IMR-90 (cell line): ENCODE results near the gene CELSR1. TPM values are rescaled to one million over a fixed set of nuclear protein-coding genes. Genes with fewer than 3 reads are reported as not detected.

Source experiments
- ATAC-seq: fragments of 200-7000 bp; cut with Tn5 transposase; 2 replicates; pipeline ENCODE4 v1.9.1; 2020; ENCODE audit warnings: low read depth, mild to moderate bottlenecking, moderate library complexity
- BruUV-seq: library from RNA; stranded (reverse); fragments of 400-500 nt; replicated peaks from 2 replicates; lab custom pipeline; 2021; lab: Mats Ljungman, UMichigan
- CTCF ChIA-PET: fragments of 300-600 bp; formaldehyde crosslinking; extraction: SDS; loops from one replicate; lab custom pipeline; 2021; ENCODE audit warnings: antibody characterized with exemption; lab: Yijun Ruan, JAX
- POLR2A ChIA-PET: fragments of 300-600 bp; sonication (Branson Sonifier 250); formaldehyde crosslinking; loops from one replicate; lab custom pipeline; 2022; ENCODE audit warnings: antibody characterized with exemption; ENCODE audit not compliant: unreplicated experiment; lab: Charles Lee
- DNase-seq: peaks from one replicate; pipeline ENCODE4 v3.0.0; 2013
- H2AFZ ChIP-seq: replicated peaks from 2 replicates; pipeline ENCODE3; 2013; ENCODE audit warnings: low read length, mild to moderate bottlenecking; ENCODE audit not compliant: poor library complexity
- H2AK5ac ChIP-seq: 2 replicates; pipeline ENCODE4 v1.6.1; 2013; ENCODE audit warnings: low read depth, low read length, inconsistent platforms
- H2AK9ac ChIP-seq: replicated peaks from 2 replicates; pipeline ENCODE3; 2013; ENCODE audit warnings: mild to moderate bottlenecking, low read depth, low read length, moderate library complexity; ENCODE audit not compliant: poor library complexity
- H2BK120ac ChIP-seq: 2 replicates; pipeline ENCODE4 v1.6.1; 2013; ENCODE audit warnings: low read depth, low read length, inconsistent platforms
- H2BK15ac ChIP-seq: 3 replicates; pipeline ENCODE4 v1.6.1; 2013; ENCODE audit warnings: low read depth, low read length, inconsistent platforms
- H2BK20ac ChIP-seq: 2 replicates; pipeline ENCODE4 v1.6.1; 2013; ENCODE audit warnings: low read depth, mild to moderate bottlenecking, inconsistent platforms, low read length, moderate library complexity
- H2BK5ac ChIP-seq: 2 replicates; pipeline ENCODE4 v1.6.1; 2013; ENCODE audit warnings: mild to moderate bottlenecking, low read depth, low read length, inconsistent platforms; ENCODE audit not compliant: poor library complexity, severe bottlenecking
- H3K14ac ChIP-seq: replicated peaks from 2 replicates; pipeline ENCODE4 v1.6.1; 2013; ENCODE audit warnings: low read depth, low read length, inconsistent platforms
- H3K18ac ChIP-seq: 2 replicates; pipeline ENCODE4 v1.6.1; 2013; ENCODE audit warnings: low read depth, low read length, control low read depth
- H3K23ac ChIP-seq: 2 replicates; pipeline ENCODE4 v1.6.1; 2013; ENCODE audit warnings: low read depth, low read length, inconsistent platforms
- H3K27ac ChIP-seq: 2 replicates; pipeline ENCODE4 v1.5.1; 2013; ENCODE audit warnings: mild to moderate bottlenecking, control low read depth, low read length; ENCODE audit not compliant: insufficient read depth
- H3K27me3 ChIP-seq: 2 replicates; pipeline ENCODE4 v1.6.1; 2013; ENCODE audit warnings: low read length; ENCODE audit not compliant: control insufficient read depth, insufficient read depth
- H3K36me3 ChIP-seq: 2 replicates; pipeline ENCODE4 v1.6.1; 2013; ENCODE audit warnings: low read length, mixed read lengths; ENCODE audit not compliant: control insufficient read depth, insufficient read depth
- H3K4ac ChIP-seq: 2 replicates; pipeline ENCODE4 v1.6.1; 2013; ENCODE audit warnings: low read depth, low read length, inconsistent platforms
- H3K4me1 ChIP-seq: 2 replicates; pipeline ENCODE4 v1.6.1; 2013; ENCODE audit warnings: low read length, mixed read lengths; ENCODE audit not compliant: control insufficient read depth, insufficient read depth
- H3K4me2 ChIP-seq: 2 replicates; pipeline ENCODE4 v1.6.1; 2013; ENCODE audit warnings: low read depth, mild to moderate bottlenecking, control low read depth, low read length, moderate library complexity
- H3K4me3 ChIP-seq: 2 replicates; pipeline ENCODE4 v1.5.1; 2013; ENCODE audit warnings: low read depth, mild to moderate bottlenecking, control low read depth, low read length, moderate library complexity; ENCODE audit not compliant: insufficient read depth
- H3K56ac ChIP-seq: 2 replicates; pipeline ENCODE4 v1.6.1; 2013; ENCODE audit warnings: low read length, inconsistent platforms; ENCODE audit not compliant: insufficient read depth; ENCODE audit errors: extremely low read depth
- H3K79me1 ChIP-seq, 2 experiments: 2 replicates each; pipeline ENCODE4 v1.6.1; 2013; ENCODE audit warnings: low read length in 2 of 2, inconsistent platforms in 1 of 2, low read depth in 1 of 2
- H3K9ac ChIP-seq: 2 replicates; pipeline ENCODE4 v1.6.1; 2013; ENCODE audit warnings: low read depth, low read length, control low read depth
- H3K9me1 ChIP-seq: 2 replicates; pipeline ENCODE4 v1.6.1; 2013; ENCODE audit warnings: low read length, inconsistent platforms; ENCODE audit not compliant: insufficient read depth
- H3K9me3 ChIP-seq: 2 replicates; pipeline ENCODE4 v1.6.1; 2013; ENCODE audit warnings: low read length; ENCODE audit not compliant: control insufficient read depth, insufficient read depth
- H4K20me1 ChIP-seq: 2 replicates; pipeline ENCODE4 v1.6.1; 2013; ENCODE audit warnings: low read length, inconsistent platforms; ENCODE audit not compliant: insufficient read depth
- H4K5ac ChIP-seq: 2 replicates; pipeline ENCODE4 v1.6.1; 2013; ENCODE audit warnings: mild to moderate bottlenecking, low read depth, low read length, control low read depth
- H4K8ac ChIP-seq, 2 experiments: 2 replicates each; pipeline ENCODE4 v1.6.1; 2013; ENCODE audit warnings: low read depth in 2 of 2, low read length in 2 of 2, control low read depth in 1 of 2, inconsistent platforms in 1 of 2
- H4K91ac ChIP-seq: 2 replicates; pipeline ENCODE4 v1.6.1; 2013; ENCODE audit warnings: low read depth, low read length, inconsistent platforms; ENCODE audit not compliant: insufficient read depth
- BHLHE40 ChIP-seq: fragments of 150-350 bp; IDR thresholded peaks from 2 replicates; pipeline ENCODE4 v1.6.1; 2016; ENCODE audit warnings: mild to moderate bottlenecking, low read depth, low read length
- CEBPB ChIP-seq: IDR thresholded peaks from 2 replicates; pipeline ENCODE4 v1.6.1; 2012; ENCODE audit warnings: low read depth, low read length, improper control_type of control experiment
- CHD1 ChIP-seq: IDR thresholded peaks from 2 replicates; pipeline ENCODE4 v1.6.1; 2012; ENCODE audit warnings: low read depth, low read length, improper control_type of control experiment
- CTCF ChIP-seq: conservative IDR thresholded peaks from 2 replicates; pipeline ENCODE4 v1.5.1; 2012; ENCODE audit warnings: mild to moderate bottlenecking, low read depth, low read length, improper control_type of control experiment
- ELK1 ChIP-seq: fragments of 150-350 bp; IDR thresholded peaks from 2 replicates; pipeline ENCODE4 v1.6.1; 2016; ENCODE audit warnings: low read depth, mild to moderate bottlenecking, low read length, moderate library complexity, borderline replicate concordance
- FOS ChIP-seq: fragments of 150-350 bp; IDR thresholded peaks from 2 replicates; pipeline ENCODE4 v1.6.1; 2016; ENCODE audit warnings: low read depth, low read length
- MAFK ChIP-seq: IDR thresholded peaks from 2 replicates; pipeline ENCODE4 v1.6.1; 2012; ENCODE audit warnings: low read depth, low read length, improper control_type of control experiment
- MAZ ChIP-seq: IDR thresholded peaks from 2 replicates; pipeline ENCODE4 v1.6.1; 2012; ENCODE audit warnings: low read depth, mild to moderate bottlenecking, low read length, improper control_type of control experiment, moderate library complexity, borderline replicate concordance
- NFE2L2 ChIP-seq: fragments of 150-350 bp; IDR thresholded peaks from 2 replicates; pipeline ENCODE4 v1.6.1; 2016; ENCODE audit warnings: low read depth, mild to moderate bottlenecking, low read length
- POLR2A ChIP-seq: IDR thresholded peaks from 2 replicates; pipeline ENCODE4 v1.6.1; 2012; ENCODE audit warnings: mild to moderate bottlenecking, low read depth, low read length
- RAD21 ChIP-seq: IDR thresholded peaks from 2 replicates; pipeline ENCODE4 v1.6.1; 2012; ENCODE audit warnings: low read length, improper control_type of control experiment
- SMC3 ChIP-seq: fragments of 150-350 bp; IDR thresholded peaks from 2 replicates; pipeline ENCODE4 v1.6.1; 2016; ENCODE audit warnings: low read depth, mild to moderate bottlenecking, antibody characterized with exemption, low read length, moderate library complexity
- USF2 ChIP-seq: fragments of 150-350 bp; IDR thresholded peaks from 2 replicates; pipeline ENCODE4 v1.6.1; 2017; ENCODE audit warnings: mild to moderate bottlenecking, antibody characterized with exemption, low read length, low read depth
- WGBS, 2 experiments: methylation state at CpG; one replicate each; pipeline versions ENCODE4 v1.1.5 to v1.1.7; 2013; ENCODE audit warnings: missing lambda C conversion rate in 2 of 2; ENCODE audit not compliant: insufficient read length in 1 of 2; ENCODE audit errors: extremely low coverage in 2 of 2; 5-methylcytosine and 5-hydroxymethylcytosine counted together
- dilution Hi-C: fragments of 300-500 bp; cut with HindIII; formaldehyde crosslinking; loops from one replicate; pipeline ENCODE4 v1.14.3; 2018; ENCODE audit warnings: low sequenced_read_pairs; ENCODE audit not compliant: unreplicated experiment
- in situ Hi-C: fragments of 300-500 bp; cut with MboI; formaldehyde crosslinking; loops from 3 replicates; pipeline ENCODE4 v1.14.3; 2019; ENCODE audit warnings: low sequenced_read_pairs, inconsistent platforms, mixed read lengths
- intact Hi-C: fragments of 100-400 bp; cut with micrococcal nuclease; formaldehyde crosslinking; loops from 2 replicates; pipeline ENCODE4 v1.10.0; 2022
- polyA plus RNA-seq, 3 experiments: library from polyadenylated mRNA; depleted of rRNA; stranded (reverse); fragments of >200 nt; gene quantifications; 2 replicates each; pipeline ENCODE4 v1.2.3, GENCODE V29; 2012; ENCODE audit warnings: low replicate concordance in 1 of 3
- total RNA-seq: library from RNA; depleted of rRNA; stranded (reverse); fragments of >200 nt; gene quantifications from 2 replicates; pipeline ENCODE4 v1.2.3, GENCODE V29; 2012

CELSR1 gene
- total and polyA plus RNA-seq, 2 of the 4 experiments (the other 2 are of a cell fraction), result 0.36 to 0.82 TPM

- Histone ChIP-seq H4K8ac (no peak overlapping the region), H3K79me1 (no peaks in the 10 kb centered on the region), H2AK9ac (no peak overlapping the region), H3K56ac (no peak overlapping the region), H2BK5ac (no peak overlapping the region), H3K4ac (no peak overlapping the region), H4K5ac (no peak overlapping the region), H3K14ac (no peak overlapping the region), H3K36me3 (no peaks in the 10 kb centered on the region), H2AK5ac (no peak overlapping the region), H3K23ac (no peak overlapping the region), H3K4me1 (peaks cover 3% of the 10 kb centered on the region; the same call in 1 of the 2 replicates), H3K18ac (no peak overlapping the region), H2BK20ac (no peak overlapping the region), H3K9ac (no peak overlapping the region), H2AFZ (no peak overlapping the region), H4K20me1 (no peaks in the 10 kb centered on the region), H2BK15ac (no peak overlapping the region), H3K9me1 (no peaks in the 10 kb centered on the region), H3K4me3 (no peak overlapping the region), H3K27ac (no peak overlapping the region), H2BK120ac (no peak overlapping the region), H4K91ac (no peak overlapping the region), H3K9me3 (no peaks in the 10 kb centered on the region), H3K27me3 (peaks cover 34% of the 10 kb centered on the region), H3K4me2 (no peak overlapping the region)
- WGBS, 2 experiments, result no CpG with 5 or more reads among the region's 1 CpG
- BruUV-seq, result no TSS peak
- intact Hi-C loops, result no loop called here
- dilution Hi-C loops, result no loop called here
- ATAC-seq (no peak), DNase-seq (no peak)
- in situ Hi-C loops, result no loop called here
- TF ChIP-seq MAFK, result no peak
- no peak for TF ChIP-seq CTCF
- TF ChIP-seq SMC3, result no peak
- TF ChIP-seq BHLHE40, result no peak
- TF ChIP-seq POLR2A, result no peak
- no peak for TF ChIP-seq MAZ
- no peak for TF ChIP-seq USF2
- no peak for TF ChIP-seq RAD21
- TF ChIP-seq NFE2L2, result no peak
- TF ChIP-seq CEBPB, result no peak
- no peak for TF ChIP-seq FOS
- TF ChIP-seq ELK1, result no peak
- TF ChIP-seq CHD1, result no peak
- ChIA-PET POLR2A (no interaction called here), CTCF (no interaction called here)
Observed at GRCh38 chr22:46480396-46480795, 57.0 kb downstream of the CELSR1 start.
